Breast epithelium (tissue), 4 donors: ENCODE results near the gene GNS. TPM values are rescaled to one million over a fixed set of nuclear protein-coding genes. Genes with fewer than 3 reads are reported as not detected.

Experiments
- DNase-seq, 2 donors: peaks; one replicate each; pipeline ENCODE4 v3.0.0-alpha.2; 2019; ENCODE audit warnings: low spot score in 2 of 2
- H3K27ac ChIP-seq, 2 donors: fragments of 200-600 bp; sonication (generic) in 1 of 2; one replicate each; pipeline ENCODE4 v1.5.1; 2016 to 2019; ENCODE audit warnings: mild to moderate bottlenecking in 1 of 2
- H3K27me3 ChIP-seq, 2 donors: fragments of 200-600 bp; sonication (generic) in 1 of 2; one replicate each; pipeline versions ENCODE4 v1.5.1 to v1.6.0; 2017 to 2019; ENCODE audit warnings: control low read depth in 1 of 2, mild to moderate bottlenecking in 1 of 2
- H3K36me3 ChIP-seq: fragments of 200-600 bp; one replicate; pipeline ENCODE4 v1.5.1; 2019
- H3K4me1 ChIP-seq, 2 donors: fragments of 200-600 bp; sonication (generic); one replicate each; pipeline ENCODE4 v1.5.1; 2016 to 2019; ENCODE audit warnings: control low read depth in 1 of 2
- H3K4me3 ChIP-seq, 3 donors: fragments of 200-600 bp; sonication (generic); 1 replicate in 2 of 3; 2 replicates in 1 of 3; pipeline ENCODE4 v1.5.1; 2016 to 2019; ENCODE audit warnings: mild to moderate bottlenecking in 3 of 3, moderate library complexity in 2 of 3
- H3K9me3 ChIP-seq, 2 donors: fragments of 200-600 bp; sonication (generic) in 1 of 2; one replicate each; pipeline ENCODE4 v1.5.1; 2016 to 2019; ENCODE audit warnings: control low read depth in 1 of 2
- POLR2A ChIP-seq: fragments of 450-650 bp; IDR thresholded peaks from one replicate; pipeline ENCODE4 v1.6.1; 2016; ENCODE audit warnings: antibody characterized with exemption, mild to moderate bottlenecking, moderate library complexity
- POLR2AphosphoS5 ChIP-seq, 3 donors: sonication (generic); formaldehyde crosslinking; IDR thresholded peaks; one replicate each; pipeline ENCODE4 v1.6.1; 2017; ENCODE audit warnings: antibody characterized with exemption in 3 of 3
- intact Hi-C: fragments of 100-400 bp; cut with DNase I; formaldehyde crosslinking; loops from one replicate; pipeline ENCODE4 v1.15.1; 2023; ENCODE audit warnings: low total_unique reads
- total RNA-seq, 3 donors: library from RNA; depleted of rRNA; stranded (reverse); fragments of >200 nt; gene quantifications; one replicate each; pipeline ENCODE4 v1.1.0, GENCODE V29; 2016
- TF ChIP-seq, protein P1 (sequence below), 3 donors: fragments of 450-650 bp; IDR thresholded peaks; one replicate each; pipeline ENCODE4 v1.5.1; 2016 to 2017; ENCODE audit warnings: antibody characterized with exemption in 3 of 3, mild to moderate bottlenecking in 3 of 3, moderate library complexity in 3 of 3

GNS gene
- total RNA-seq, 3 donors from 2014 or later: 94.4 to 250 (median 98.6) TPM

DNA sequence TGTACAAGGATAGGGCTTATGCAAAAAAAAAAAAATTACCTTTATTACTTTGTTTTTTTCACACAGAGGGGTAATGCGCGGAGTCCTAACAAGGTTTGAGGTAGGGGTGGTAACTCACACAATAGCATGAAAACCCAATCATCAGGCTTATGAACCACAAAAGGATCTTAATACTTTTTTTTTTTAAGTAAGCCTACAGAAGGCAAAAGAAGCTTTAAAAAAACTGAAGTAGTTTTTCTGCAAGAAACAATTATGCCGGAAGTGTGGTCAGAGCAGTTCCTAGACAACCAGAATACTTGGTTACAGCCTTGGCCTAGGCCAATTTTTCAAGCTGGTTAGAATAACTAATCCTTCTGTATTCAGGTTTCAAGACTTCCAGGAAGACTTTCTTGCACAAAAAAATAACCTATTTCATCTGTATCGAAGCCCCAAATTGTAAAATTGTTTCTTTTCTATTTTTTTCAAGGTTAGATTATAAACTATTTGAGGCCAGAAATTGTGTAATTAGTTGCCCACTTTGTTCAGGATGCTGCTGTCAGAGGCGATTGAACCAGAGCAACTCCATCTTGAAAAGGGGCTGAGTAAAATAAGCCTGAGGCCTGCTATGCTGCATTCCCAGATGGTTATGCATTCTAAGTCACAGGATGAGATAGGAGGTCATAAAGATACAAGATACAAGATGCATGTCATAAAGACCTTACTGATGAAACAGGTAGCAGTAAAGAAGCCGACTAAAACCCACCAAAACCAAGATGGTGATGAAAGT lies 1.8 kb upstream of the GNS start:
- H3K27ac ChIP-seq: no peak overlapping the region
- H3K4me1 ChIP-seq: peaks cover 3% of the 10 kb centered on the region in 2 donors
- TF ChIP-seq POLR2AphosphoS5 (IDR thresholded peaks at IDR 0.05) (no peak), POLR2A (no peak)
- TF ChIP-seq, protein P1, sequence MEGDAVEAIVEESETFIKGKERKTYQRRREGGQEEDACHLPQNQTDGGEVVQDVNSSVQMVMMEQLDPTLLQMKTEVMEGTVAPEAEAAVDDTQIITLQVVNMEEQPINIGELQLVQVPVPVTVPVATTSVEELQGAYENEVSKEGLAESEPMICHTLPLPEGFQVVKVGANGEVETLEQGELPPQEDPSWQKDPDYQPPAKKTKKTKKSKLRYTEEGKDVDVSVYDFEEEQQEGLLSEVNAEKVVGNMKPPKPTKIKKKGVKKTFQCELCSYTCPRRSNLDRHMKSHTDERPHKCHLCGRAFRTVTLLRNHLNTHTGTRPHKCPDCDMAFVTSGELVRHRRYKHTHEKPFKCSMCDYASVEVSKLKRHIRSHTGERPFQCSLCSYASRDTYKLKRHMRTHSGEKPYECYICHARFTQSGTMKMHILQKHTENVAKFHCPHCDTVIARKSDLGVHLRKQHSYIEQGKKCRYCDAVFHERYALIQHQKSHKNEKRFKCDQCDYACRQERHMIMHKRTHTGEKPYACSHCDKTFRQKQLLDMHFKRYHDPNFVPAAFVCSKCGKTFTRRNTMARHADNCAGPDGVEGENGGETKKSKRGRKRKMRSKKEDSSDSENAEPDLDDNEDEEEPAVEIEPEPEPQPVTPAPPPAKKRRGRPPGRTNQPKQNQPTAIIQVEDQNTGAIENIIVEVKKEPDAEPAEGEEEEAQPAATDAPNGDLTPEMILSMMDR (IDR thresholded peaks at IDR 0.05): no peak
- no peaks in the 10 kb centered on the region for H3K9me3 ChIP-seq
- H3K4me3 ChIP-seq: no peak overlapping the region
- no peak for DNase-seq
- intact Hi-C loops: no loop called here
- H3K36me3 ChIP-seq: no peaks in the 10 kb centered on the region
- no peaks in the 10 kb centered on the region for H3K27me3 ChIP-seq

DNA sequence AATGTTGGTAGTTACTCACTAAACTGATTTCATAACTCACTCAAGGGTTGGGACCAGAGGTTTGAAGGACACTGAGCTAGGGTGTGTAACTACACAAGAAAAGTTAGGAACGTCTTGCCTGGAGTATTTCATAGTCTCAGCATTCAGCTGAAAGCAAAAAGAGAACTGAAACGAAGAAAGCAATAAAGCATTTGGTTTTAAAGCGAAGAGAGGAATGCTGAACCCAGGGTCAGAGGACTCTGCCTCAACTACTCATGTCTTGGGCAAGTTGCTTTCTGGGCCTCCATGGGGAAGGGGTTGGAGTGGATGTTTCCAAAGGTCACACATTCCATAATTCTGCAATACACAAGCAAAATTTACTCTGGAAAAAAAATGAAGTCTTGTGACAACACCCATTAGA lies 1.4 kb downstream of the GNS start:
- H3K27me3 ChIP-seq: no peaks in the 10 kb centered on the region
- DNase-seq: no peak
- intact Hi-C loops: no loop called here
- TF ChIP-seq POLR2AphosphoS5 (IDR thresholded peaks at IDR 0.05): no peak
- no peak for TF ChIP-seq POLR2A
- TF ChIP-seq, protein P1 (IDR thresholded peaks at IDR 0.05): no peak
- H3K4me1 ChIP-seq: peaks cover 3% of the 10 kb centered on the region in 2 donors
- peak overlapping the region in 1 of 2 donors; percentile 8 for H3K27ac ChIP-seq
- H3K4me3 ChIP-seq: peak overlapping the region in 2 of 3 donors; percentile 73 to 93
- H3K36me3 ChIP-seq: no peaks in the 10 kb centered on the region
- no peaks in the 10 kb centered on the region for H3K9me3 ChIP-seq

DNA sequence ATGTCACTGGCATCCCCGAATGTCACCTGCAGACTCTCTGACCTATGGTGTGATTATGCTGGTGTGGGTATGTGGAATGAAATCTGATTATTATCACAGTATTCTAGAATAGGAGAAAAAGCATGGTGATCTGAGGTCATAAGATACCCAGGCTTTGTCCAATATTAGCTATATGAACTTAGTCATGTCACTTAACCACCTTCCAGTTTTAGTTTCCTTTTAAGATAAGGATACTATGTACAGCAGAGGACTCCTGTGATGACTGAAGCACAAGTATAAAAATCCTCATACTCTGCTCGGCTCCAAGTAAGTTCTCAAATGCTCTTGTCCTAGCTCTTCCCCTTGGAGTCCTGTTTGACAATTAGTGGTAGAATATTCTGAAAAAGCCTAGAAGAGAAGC lies 2.8 kb downstream of the GNS start:
- intact Hi-C loops: no loop called here
- no peak for DNase-seq

DNA sequence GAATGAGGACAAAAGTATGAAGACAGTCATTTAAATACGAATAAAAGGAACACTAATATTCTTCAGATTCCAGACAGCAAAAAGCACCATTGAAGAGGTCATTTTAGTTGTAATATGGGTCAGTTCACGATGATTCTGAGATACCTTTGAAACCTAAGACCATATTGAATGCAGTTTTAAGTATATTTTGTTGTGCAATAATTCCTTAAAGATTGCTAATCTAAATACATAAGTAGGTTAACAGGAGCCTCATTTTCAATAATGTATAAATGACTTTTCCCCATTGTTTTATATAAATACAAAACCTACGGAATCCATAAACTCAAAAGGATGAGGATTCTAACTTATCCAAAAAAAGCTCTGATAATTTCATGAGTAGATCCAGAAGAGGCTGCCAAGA lies 5.8 kb downstream of the GNS start:
- Histone ChIP-seq H3K4me3 (no peak overlapping the region), H3K27ac (peak overlapping the region in 1 of 2 donors; percentile 70), H3K36me3 (no peaks in the 10 kb centered on the region), H3K9me3 (no peaks in the 10 kb centered on the region), H3K27me3 (no peaks in the 10 kb centered on the region), H3K4me1 (no peaks in the 10 kb centered on the region)
- DNase-seq: no peak
- intact Hi-C loops: no loop called here
- TF ChIP-seq, protein P1 (IDR thresholded peaks at IDR 0.05): no peak
- no peak for TF ChIP-seq POLR2A
- no peak for TF ChIP-seq POLR2AphosphoS5 (IDR thresholded peaks at IDR 0.05)

More for the DNA sequence above, 2.8 kb downstream of the GNS start:
- no peaks in the 10 kb centered on the region for H3K27me3 ChIP-seq
- no peak overlapping the region for H3K27ac ChIP-seq
- no peaks in the 10 kb centered on the region for H3K36me3 ChIP-seq
- no peaks in the 10 kb centered on the region for H3K9me3 ChIP-seq
- H3K4me1 ChIP-seq: peaks cover 3% of the 10 kb centered on the region in 2 donors
- TF ChIP-seq POLR2A (no peak), POLR2AphosphoS5 (IDR thresholded peaks at IDR 0.05) (no peak)
- TF ChIP-seq, protein P1 (IDR thresholded peaks at IDR 0.05): no peak
- H3K4me3 ChIP-seq: no peak overlapping the region

DNA sequence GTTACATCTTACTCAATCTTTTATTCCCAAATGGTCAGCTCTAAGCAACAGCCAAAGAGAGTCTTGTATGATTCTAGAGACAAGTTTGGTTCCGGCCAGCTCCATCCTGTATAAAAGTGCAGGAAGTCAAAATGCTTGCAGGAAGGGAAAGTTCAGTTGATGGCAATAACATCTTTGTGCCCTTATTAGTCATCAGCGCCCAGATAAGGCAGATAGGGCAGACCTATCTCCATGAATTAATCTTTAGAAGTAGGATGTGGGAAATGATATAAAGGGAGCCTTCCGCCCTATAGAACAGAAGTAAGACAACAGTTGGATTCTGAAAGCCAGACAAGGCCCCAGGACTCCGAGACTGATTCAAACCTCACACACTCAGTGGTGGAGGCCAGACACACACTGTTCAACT lies 6.4 kb downstream of the GNS start:
- DNase-seq: no peak

More for the DNA sequence above, 6.4 kb downstream of the GNS start:
- Histone ChIP-seq H3K4me3 (no peak overlapping the region), H3K27ac (peak overlapping the region in 1 of 2 donors; percentile 70), H3K4me1 (no peaks in the 10 kb centered on the region), H3K36me3 (no peaks in the 10 kb centered on the region), H3K27me3 (no peaks in the 10 kb centered on the region), H3K9me3 (no peaks in the 10 kb centered on the region)
- intact Hi-C loops: no loop called here
- TF ChIP-seq POLR2A (no peak), POLR2AphosphoS5 (IDR thresholded peaks at IDR 0.05) (no peak)
- TF ChIP-seq, protein P1 (IDR thresholded peaks at IDR 0.05): no peak
